Common myeloid progenitor, CD34-positive (primary cell): ENCODE data around the gene PDGFB.
A peak's percentile ranks its signal among the peaks of the same experiment; 100 is the strongest.

Experiments used
- CTCF ChIA-PET: fragments of 350-600 bp; sonication (Branson Sonifier 250); formaldehyde crosslinking; loops from one replicate; lab custom pipeline; 2021; ENCODE audit warnings: antibody characterized with exemption; lab: Charles Lee
- POLR2A ChIA-PET: fragments of 350-600 bp; sonication (Branson Sonifier 250); formaldehyde crosslinking; loops from one replicate; lab custom pipeline; 2021; ENCODE audit warnings: antibody characterized with exemption; lab: Charles Lee
- DNase-seq, 3 donors: peaks; one replicate each; pipeline versions ENCODE4 v3.0.0 to v3.0.0-alpha.2; 2013
- H3K27ac ChIP-seq, 2 experiments: 1 replicate in 1 of 2; 2 replicates in 1 of 2; pipeline ENCODE4 v1.7.0; 2013; ENCODE audit warnings: inconsistent platforms in 2 of 2, low read length in 2 of 2, mild to moderate bottlenecking in 2 of 2, low read depth in 1 of 2, moderate library complexity in 1 of 2; ENCODE audit not compliant: severe bottlenecking in 2 of 2, insufficient read depth in 1 of 2, poor library complexity in 1 of 2
- H3K27me3 ChIP-seq, 5 experiments: replicated peaks in 2 of 5; 1 replicate in 3 of 5; 2 replicates in 2 of 5; pipeline versions ENCODE4 v1.6.1 to v1.7.0; 2013; ENCODE audit warnings: low read length in 4 of 5, mild to moderate bottlenecking in 2 of 5, moderate library complexity in 2 of 5, inconsistent platforms in 1 of 5; ENCODE audit not compliant: insufficient read depth in 5 of 5, control insufficient read depth in 4 of 5
- H3K36me3 ChIP-seq, 4 experiments: 1 replicate in 2 of 4; 2 replicates in 2 of 4; pipeline versions ENCODE4 v1.6.1 to v1.7.0; 2013; ENCODE audit warnings: low read length in 3 of 4, control low read depth in 1 of 4, mild to moderate bottlenecking in 1 of 4; ENCODE audit not compliant: control insufficient read depth in 4 of 4, insufficient read depth in 4 of 4
- H3K4me1 ChIP-seq, 4 experiments: 1 replicate in 3 of 4; 2 replicates in 1 of 4; pipeline versions ENCODE4 v1.6.1 to v1.7.1; 2013; ENCODE audit warnings: low read length in 3 of 4, mild to moderate bottlenecking in 3 of 4, control low read depth in 1 of 4, inconsistent platforms in 1 of 4, moderate library complexity in 1 of 4; ENCODE audit not compliant: control insufficient read depth in 4 of 4, insufficient read depth in 4 of 4; ENCODE audit errors: control extremely low read depth in 1 of 4
- H3K4me3 ChIP-seq, 7 experiments: 1 replicate in 4 of 7; 2 replicates in 3 of 7; pipeline versions ENCODE4 v1.5.1 to v1.7.0; 2013; ENCODE audit warnings: mild to moderate bottlenecking in 7 of 7, low read length in 6 of 7, moderate library complexity in 6 of 7, inconsistent platforms in 2 of 7, low read depth in 2 of 7, control low read depth in 1 of 7; ENCODE audit not compliant: insufficient read depth in 4 of 7, control insufficient read depth in 1 of 7; ENCODE audit errors: extremely low read depth in 1 of 7
- H3K9me3 ChIP-seq, 5 experiments: 1 replicate in 4 of 5; 2 replicates in 1 of 5; pipeline versions ENCODE4 v1.6.1 to v1.7.1; 2013; ENCODE audit warnings: low read length in 4 of 5, mild to moderate bottlenecking in 2 of 5, inconsistent platforms in 1 of 5, low read depth in 1 of 5, moderate library complexity in 1 of 5; ENCODE audit not compliant: control insufficient read depth in 4 of 5, insufficient read depth in 2 of 5; ENCODE audit errors: control extremely low read depth in 1 of 5
- WGBS: methylation state at CpG from one replicate; pipeline ENCODE4 v1.1.5; 2013; ENCODE audit not compliant: insufficient coverage; 5-methylcytosine and 5-hydroxymethylcytosine counted together

PDGFB gene

DNA sequence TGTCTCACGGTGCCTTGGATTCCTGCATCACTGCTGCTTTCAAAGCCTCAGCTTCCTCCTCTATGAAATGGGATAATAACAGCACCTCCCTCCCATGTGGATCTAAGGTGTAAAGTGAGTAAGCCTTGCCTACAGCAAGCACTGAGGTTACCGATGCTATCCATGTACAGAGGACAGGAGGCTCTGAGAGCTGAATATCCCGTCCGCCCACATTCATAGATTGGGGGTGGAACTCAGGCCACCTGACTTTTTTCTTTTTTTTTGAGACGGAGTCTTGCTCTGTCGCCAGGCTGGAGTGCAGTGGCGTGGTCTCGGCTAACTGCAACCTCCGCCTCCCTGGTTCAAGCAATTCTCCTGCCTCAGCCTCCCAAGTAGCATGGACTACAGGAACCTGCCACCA lies 12.5 kb downstream of the PDGFB start:
- no peak overlapping the region for H3K27ac ChIP-seq
- ChIA-PET CTCF (interaction anchor here (1.1 to 2.4 kb wide), 3 partner anchors 11 to 61 kb away, joined by 3 to 5 read pairs (median 4); no protein-coding TSS in a partner anchor), POLR2A (no interaction called here)
- 85% methylated on average over 9 of the region's 9 CpGs for WGBS
- no peaks in the 10 kb centered on the region for H3K9me3 ChIP-seq
- H3K27me3 ChIP-seq, result peaks cover 0 to 92% (median 47%) of the 10 kb centered on the region in 5 experiments
- peaks cover 4 to 52% (median 39%) of the 10 kb centered on the region in 4 experiments for H3K4me1 ChIP-seq
- no peak overlapping the region for H3K4me3 ChIP-seq
- no peaks in the 10 kb centered on the region for H3K36me3 ChIP-seq
- DNase-seq, result no peak

DNA sequence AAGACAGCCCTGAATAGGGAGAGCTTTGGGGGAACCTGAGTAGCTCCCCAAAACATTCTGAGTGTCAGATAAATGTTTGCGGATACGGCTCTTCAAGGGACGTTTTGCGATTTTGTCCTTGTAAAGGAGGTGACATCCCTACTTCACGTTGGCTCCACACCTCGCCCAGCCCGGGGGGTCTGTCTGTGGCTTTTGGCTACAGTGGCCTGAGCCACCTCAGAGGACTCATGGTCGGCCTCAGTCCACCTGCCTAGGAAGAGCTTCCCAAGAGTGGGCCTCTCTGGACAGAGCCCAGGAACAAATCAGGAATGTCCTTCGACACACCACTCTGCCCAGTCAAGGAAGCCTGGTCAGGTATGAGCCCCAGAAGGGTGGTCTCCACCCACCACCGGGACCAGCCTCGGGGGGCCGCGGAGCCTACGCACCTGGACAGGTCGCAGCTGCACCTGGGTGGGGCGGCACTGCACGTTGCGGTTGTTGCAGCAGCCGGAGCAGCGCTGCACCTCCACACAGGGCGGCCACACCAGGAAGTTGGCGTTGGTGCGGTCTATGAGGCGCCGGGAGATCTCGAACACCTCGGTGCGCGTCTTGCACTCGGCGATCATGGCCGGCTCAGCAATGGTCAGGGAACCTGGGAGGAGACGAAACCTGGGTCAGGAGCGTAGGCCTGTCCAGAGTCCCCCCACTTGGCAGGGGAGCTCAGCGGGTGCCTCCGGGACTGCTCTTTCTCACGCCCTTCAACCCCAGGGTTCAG lies 13.4 kb downstream of the PDGFB start:
- Histone ChIP-seq H3K4me3 (no peak overlapping the region), H3K4me1 (peaks cover 4 to 43% (median 31%) of the 10 kb centered on the region in 4 experiments), H3K27ac (no peak overlapping the region), H3K9me3 (peaks cover 0 to 2% (median 0%) of the 10 kb centered on the region in 5 experiments), H3K36me3 (no peaks in the 10 kb centered on the region), H3K27me3 (peaks cover 0 to 91% (median 44%) of the 10 kb centered on the region in 5 experiments)
- no peak for DNase-seq
- POLR2A ChIA-PET, result interaction anchor here (0.5 kb wide), 1 partner anchor 88 kb away, joined by 3 read pairs; no protein-coding TSS in a partner anchor
- CTCF ChIA-PET, result interaction anchor here (0.8 to 3.3 kb wide), 11 partner anchors 8 to 88 kb away, joined by 3 to 13 read pairs (median 4); partner anchors contain the start of gene RPL3
- WGBS, result 93% methylated on average over 37 of the region's 37 CpGs

DNA sequence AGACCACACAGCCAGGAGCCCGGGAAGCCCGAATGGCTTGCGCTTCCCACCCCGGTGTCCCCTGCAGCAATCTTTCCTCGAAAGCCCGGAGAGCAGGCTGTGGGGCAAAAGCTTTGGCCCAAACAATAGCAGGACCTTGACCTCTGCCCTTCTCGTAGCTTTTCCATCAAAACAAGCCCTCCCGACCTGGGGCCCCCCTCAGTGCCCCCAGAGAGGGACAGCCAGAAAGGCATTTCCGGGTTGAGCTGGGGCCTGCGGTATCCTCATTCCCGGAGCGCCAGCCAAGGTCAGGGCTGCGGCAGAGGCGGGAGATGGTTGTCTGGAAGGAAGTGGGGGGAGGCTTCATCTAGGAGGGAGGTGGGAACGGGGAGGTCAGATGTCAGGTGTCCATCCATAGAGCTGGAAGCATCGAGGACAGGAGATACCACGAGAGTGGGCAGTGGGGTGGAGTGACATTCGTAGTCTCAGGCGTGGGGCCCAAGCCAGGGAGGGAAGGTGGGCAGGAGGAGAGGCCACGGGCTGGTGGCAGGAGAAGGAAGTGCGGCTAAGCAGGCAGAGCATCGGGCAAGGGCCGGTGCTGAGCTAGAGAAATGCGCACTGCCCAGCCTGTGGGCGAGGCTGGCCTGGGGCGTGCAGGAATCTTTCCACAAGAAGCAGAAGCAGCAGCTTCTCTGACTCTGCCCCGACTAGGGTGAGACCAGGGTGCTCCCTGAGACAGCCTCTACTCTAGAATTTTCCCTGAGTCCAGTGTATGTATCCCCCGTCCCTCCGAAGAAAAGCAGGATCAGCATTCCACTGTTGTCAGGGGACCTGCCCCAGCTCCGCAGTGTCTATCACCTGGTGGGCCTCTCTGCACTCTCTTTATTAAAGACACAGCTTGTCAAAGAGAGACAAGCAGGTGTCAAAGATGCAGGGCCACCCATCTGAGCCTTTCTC lies 14.3 kb downstream of the PDGFB start:
- H3K9me3 ChIP-seq, result peaks cover 0 to 4% (median 0%) of the 10 kb centered on the region in 5 experiments
- H3K36me3 ChIP-seq, result no peaks in the 10 kb centered on the region
- CTCF ChIA-PET, result interaction anchor here (0.7 to 3.3 kb wide), 13 partner anchors 8 to 89 kb away, joined by 3 to 13 read pairs (median 4); partner anchors contain the start of gene RPL3
- peak in 1 of 3 donors; percentile 36 for DNase-seq
- H3K4me1 ChIP-seq, result peaks cover 0 to 35% (median 23%) of the 10 kb centered on the region in 4 experiments
- POLR2A ChIA-PET, result interaction anchor here (0.5 to 0.6 kb wide), 2 partner anchors 89 to 1531 kb away, joined by 3 to 6 read pairs; no protein-coding TSS in a partner anchor
- no peak overlapping the region for H3K27ac ChIP-seq
- H3K4me3 ChIP-seq, result no peak overlapping the region
- peaks cover 0 to 94% (median 44%) of the 10 kb centered on the region in 5 experiments for H3K27me3 ChIP-seq
- 11% methylated on average over 28 of the region's 30 CpGs for WGBS

DNA sequence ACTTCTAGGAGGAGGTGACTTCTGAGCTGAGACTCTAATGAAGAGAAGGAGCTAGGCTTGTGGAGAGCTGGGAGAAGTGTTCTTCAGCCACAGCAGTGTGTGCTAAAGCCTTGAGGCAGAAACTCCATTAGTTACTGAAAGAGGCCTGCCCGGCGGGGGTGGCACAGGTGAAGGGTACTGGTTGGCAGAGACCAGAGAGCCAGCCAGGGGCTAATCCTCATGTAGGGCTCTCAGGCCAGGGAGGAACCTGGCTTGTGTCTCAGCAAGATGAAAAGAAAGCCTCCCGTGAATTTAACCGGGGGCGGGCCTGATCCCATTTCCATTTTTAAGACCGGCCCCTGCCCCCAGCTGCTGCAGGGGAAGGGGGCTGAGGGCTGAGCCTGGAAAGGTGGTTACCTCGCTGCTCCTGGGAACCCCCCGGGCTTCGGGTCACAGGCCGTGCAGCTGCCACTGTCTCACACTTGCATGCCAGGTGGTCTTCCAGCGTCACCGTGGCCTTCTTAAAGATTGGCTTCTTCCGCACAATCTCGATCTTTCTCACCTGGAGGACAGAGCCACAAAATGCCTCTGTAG lies 15.0 kb downstream of the PDGFB start:
- H3K36me3 ChIP-seq, result no peaks in the 10 kb centered on the region
- no peak for DNase-seq
- 32% methylated on average over 13 of the region's 14 CpGs for WGBS
- POLR2A ChIA-PET, result interaction anchor here (0.6 kb wide), 1 partner anchor 1531 kb away, joined by 6 read pairs; no protein-coding TSS in a partner anchor
- H3K27ac ChIP-seq, result no peak overlapping the region
- peaks cover 0 to 4% (median 0%) of the 10 kb centered on the region in 5 experiments for H3K9me3 ChIP-seq
- CTCF ChIA-PET, result interaction anchor here (0.7 to 3.3 kb wide), 10 partner anchors 9 to 89 kb away, joined by 3 to 13 read pairs (median 4); partner anchors contain the start of gene RPL3
- H3K27me3 ChIP-seq, result peaks cover 0 to 94% (median 46%) of the 10 kb centered on the region in 5 experiments
- H3K4me1 ChIP-seq, result peaks cover 0 to 27% (median 15%) of the 10 kb centered on the region in 4 experiments
- H3K4me3 ChIP-seq, result no peak overlapping the region

DNA sequence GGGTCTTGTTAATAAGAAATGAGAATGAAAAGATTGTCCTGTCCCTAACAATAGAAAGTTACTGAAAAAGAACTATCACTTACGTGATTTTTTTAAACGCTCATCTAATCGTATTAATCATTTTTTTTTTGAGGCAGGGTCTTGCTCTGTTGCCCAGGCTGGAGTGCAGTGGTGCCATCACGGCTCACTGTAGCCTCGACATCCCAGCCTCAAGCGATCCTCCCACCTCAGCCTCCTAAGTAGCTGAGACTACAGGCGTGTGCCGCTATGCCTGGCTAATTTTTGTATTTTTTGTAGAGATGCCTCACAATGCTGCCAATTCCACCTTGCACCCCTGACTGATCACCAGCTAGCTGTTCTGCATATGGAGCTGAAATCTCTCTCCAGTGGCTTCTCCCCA lies 15.7 kb downstream of the PDGFB start:
- no peak for DNase-seq
- Histone ChIP-seq H3K27ac (no peak overlapping the region), H3K4me1 (peaks cover 0 to 21% (median 11%) of the 10 kb centered on the region in 4 experiments), H3K9me3 (peaks cover 0 to 4% (median 0%) of the 10 kb centered on the region in 5 experiments), H3K27me3 (peaks cover 0 to 94% (median 51%) of the 10 kb centered on the region in 5 experiments), H3K36me3 (no peaks in the 10 kb centered on the region), H3K4me3 (no peak overlapping the region)
- 88% methylated on average over 5 of the region's 8 CpGs for WGBS
- POLR2A ChIA-PET, result no interaction called here
- CTCF ChIA-PET, result interaction anchor here (1.5 to 3.3 kb wide), 5 partner anchors 10 to 90 kb away, joined by 3 to 13 read pairs (median 6); partner anchors contain the start of gene RPL3
